ENCODE data around the gene ARHGEF6.

ARHGEF6 gene

DNA sequence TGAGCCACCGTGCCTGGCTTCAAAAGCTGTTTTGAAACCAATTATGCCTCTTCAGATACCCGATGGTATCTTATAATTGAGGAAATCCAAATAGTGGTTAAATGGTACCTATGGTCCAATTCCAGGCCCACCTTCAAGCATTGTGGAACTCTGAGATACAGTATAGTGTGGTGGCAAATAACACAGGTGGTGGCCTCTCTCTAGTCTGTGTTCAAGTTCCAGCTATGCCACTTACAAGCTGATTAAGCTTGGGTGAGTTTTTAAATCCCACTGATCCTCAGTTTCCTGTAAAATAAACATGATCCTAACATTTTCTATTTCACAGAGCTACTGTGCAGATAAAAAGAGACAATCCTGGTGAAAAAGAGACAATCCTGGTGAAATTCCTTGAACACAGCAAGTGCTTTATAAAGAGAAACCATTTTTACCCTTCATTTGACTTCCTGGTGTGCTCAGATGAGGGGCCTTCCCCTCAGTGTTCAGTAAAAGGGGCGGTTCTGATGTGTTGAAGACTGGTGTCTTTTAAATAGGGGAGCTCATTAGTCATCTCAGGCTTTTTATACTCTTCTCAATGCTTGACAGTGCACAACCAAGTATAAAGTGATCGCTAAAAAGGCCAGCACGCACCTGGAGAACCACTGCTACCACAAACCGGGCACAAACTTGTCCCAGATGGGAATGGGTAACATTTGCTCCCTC is 163.6 kb downstream of the ARHGEF6 start:
- peaks cover 4% of the 10 kb centered on the region for H3K27me3 ChIP-seq (replicated peaks; ENCODE audit: control insufficient read depth, insufficient read depth, low read length)
- DNase-seq (ENCODE audit: low read depth): no peak
- H3K4me1 ChIP-seq (ENCODE audit: control insufficient read depth, insufficient read depth, low read length): peaks cover 8% of the 10 kb centered on the region
- H3K9ac ChIP-seq (ENCODE audit: low read length): no peak overlapping the region
- peaks cover 4% of the 10 kb centered on the region for H3K9me3 ChIP-seq (ENCODE audit: control insufficient read depth, low read length)
- no peaks in the 10 kb centered on the region for H3K36me3 ChIP-seq (ENCODE audit: control insufficient read depth, insufficient read depth, low read length, severe bottlenecking)
- no peak overlapping the region for H3K4me3 ChIP-seq (ENCODE audit: low read length)

All from adipocyte (in vitro differentiated cells).